HuH-7.5 (cell line): Measurements from ENCODE around the gene EXOSC9.

Experiments
- DNase-seq: peaks from one replicate; pipeline ENCODE4 v3.0.0; 2011; ENCODE audit warnings: low spot score

Gene EXOSC9

GRCh38 chr4:121789455-121789854 lies 11.7 kb upstream of the EXOSC9 start:
- DNase-seq, result no peak

DNA sequence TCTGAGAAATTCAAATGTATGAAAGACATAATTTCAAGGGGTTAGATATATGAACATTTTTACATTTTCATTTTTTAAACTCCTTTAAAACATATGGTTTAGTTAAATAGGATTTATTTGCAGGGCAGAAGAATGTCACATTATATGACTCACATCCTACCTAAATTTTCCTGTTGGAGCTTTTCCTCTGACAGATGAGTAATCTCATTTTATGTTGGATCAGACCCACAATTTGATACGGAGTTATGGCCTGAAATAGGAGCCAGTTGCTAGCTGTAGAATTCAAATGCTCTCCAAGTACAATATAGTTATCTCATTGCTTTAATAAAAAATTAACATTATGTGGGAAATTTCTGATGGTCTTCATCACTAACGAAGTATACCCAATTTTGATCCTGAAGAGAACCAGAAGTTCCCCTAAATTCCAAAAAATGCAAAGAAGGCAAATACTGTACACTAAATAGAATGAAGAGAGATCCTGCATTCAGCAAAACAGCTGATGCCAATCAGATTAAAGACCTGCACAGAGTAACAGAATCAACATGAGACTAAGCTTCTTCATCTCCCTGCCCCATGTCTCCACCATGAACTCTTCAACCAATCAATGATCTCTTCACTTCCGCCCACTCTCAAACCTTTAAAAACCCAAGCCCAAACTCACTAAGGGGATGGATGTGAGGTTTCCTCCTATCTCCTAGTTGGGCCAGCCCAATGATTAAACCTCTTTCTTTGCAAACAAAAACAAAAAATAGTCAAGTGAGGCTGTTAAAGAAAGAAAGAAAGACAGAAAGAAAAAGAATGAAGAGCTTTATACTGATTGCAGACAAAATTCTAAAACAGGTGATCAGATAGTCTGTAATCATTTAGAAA lies 10.9 kb upstream of the EXOSC9 start:
- no peak for DNase-seq

- DNase-seq, result no peak
Observed at GRCh38 chr4:121790976-121791375, 10.1 kb upstream of the EXOSC9 start.

DNA sequence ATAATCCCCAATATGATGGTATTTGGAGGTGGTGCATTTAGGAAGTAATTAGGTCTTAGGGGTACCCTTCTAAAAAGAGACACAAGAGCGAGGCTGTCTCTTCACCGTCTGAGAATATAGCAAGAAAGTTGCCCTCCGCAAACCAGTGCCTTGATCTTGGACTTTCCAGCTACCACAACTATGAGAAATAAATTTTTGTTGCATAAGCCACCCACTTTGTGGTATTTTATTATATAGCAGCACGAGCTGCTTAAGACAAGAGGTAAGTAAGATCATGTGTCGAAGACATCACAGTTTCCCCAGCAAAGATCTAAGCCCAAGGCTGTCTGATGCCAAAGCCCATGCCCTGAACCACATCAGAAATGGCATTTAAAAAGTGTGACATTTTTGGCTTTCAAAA lies 9.6 kb upstream of the EXOSC9 start:
- no peak for DNase-seq

DNA sequence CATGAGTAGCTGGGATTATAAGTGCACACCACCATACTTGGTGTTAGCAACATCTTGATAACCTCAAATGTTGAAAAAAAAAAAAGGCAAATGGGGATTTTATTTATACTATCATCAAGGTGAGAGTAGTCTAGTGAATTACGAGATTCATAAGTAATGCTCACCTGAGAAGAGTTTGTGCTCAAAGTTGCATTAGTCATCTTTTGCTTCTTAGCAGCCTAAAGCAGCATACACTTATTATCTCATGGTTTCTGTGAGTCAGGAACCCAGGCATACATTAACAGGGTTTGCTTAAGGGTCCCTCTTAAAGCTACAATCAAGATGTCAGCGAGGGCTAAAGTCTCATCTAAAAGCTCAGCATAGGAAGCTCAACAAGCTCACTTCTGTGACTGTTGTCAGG lies 8.2 kb upstream of the EXOSC9 start:
- DNase-seq, result no peak

- peak; percentile 14 for DNase-seq
Observed at GRCh38 chr4:121794505-121795188, 6.5 kb upstream of the EXOSC9 start.

DNA sequence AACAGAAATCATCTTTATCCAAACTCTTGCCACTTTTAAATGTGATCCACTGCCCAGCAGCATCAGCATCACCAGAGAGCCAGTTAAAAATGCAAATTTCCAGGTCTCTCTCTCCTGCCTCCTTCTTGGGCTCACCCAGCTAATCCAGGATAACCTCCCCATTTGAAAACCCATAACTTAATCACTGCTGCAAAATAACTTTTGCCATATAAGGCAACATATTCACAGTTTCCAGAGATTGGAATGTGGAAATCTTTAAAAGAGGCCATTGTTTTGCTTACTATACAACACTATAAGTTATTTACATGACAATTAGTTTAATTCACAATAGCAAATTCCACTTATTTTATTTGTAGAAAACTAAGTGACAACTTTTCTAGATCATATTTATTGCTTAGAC lies 4.8 kb upstream of the EXOSC9 start:
- no peak for DNase-seq

DNA sequence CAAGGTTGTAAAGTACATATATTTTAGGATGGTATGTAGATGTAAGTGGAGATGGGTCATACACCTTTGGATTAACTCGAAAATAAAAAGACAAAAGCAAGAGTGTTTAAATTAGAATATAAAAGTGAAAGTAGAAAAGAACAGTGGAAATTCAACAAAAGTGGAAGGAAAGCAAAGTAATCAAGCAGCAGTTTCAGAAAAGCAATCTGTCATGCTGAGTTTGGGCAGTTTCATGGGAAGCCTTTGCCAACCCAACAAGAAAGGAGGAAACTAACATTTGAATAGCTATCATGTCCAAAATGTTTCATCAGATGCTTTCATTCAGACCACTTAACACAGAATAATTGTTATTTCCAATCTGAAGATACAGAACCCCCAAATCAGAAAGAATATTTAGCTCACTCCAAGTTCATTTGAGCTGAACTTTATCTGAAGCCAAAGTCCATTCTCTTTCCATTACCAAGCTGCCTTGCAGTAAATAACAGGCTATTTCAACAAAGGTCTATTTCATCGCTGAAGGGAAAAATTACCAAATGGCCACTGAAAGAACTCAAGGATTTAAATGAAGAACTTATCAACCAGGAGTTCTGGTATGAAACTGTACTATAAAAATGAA lies 1.8 kb upstream of the EXOSC9 start:
- DNase-seq, result no peak

DNA sequence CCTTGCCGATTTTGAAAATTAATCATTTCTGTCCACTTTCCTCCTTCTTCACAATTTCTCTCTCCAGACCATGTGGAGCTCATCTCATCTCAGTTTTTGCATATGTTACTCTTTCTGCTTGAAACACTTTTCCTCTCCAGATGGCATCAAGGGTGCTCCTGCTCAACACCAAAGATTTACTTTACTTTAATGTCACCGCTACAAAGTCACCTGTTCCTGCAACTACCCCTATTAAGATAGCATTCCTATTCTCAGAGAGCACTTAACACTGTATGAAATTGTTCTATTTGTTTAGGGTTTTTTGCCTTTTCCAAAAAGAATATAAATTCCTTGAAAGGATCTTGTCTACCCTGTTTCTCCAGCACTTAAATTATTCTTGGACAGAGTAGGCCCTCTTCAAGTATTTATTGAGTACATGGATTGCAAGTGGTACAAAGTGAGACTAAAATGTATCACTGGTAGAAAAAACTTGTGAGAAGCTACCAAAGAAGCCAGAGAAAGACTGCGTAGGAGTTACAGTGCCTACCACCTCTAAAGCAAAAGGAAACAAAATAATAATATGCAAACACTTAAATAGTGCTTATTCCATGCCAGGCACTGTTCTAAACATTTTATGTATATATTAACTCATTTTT lies 1.1 kb upstream of the EXOSC9 start:
- DNase-seq, result no peak

- DNase-seq, result no peak
Observed at GRCh38 chr4:121800638-121800960, 524 bp upstream of the EXOSC9 start.

DNA sequence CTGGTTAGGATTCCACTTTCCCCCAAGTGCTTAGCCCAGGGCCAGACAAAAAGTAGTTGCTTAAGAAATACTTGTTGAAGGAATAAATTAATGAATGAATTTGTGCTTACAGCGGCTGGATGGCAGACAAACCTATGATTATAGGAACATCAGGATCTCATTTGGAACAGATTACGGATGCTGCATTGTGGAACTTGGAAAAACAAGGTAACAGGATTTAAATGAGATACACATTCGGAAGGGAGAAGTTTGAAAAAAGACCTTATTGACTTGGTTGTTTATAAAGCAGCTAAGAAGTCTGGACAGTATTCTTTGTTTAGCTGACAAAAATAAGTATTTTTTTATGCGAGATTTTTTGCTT lies 572 bp downstream of the EXOSC9 start:
- no peak for DNase-seq

DNA sequence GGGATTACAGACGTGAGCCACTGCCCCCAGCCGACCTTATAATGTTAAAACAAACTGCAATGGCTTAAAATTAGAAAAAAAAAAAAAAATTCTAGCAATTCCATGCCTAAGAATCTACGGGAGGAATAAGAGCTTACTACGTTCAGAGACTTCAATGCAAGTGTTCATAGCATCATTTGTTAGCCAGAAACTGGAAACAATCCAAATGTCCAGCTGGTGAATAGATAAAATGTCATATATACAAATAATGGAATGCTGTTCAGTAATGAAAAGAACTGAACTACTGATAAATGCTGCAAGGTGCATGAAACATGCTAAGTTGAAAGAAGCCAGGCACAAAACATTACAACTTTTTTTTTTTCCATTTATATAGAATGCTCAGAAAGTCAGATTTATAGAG lies 5.3 kb downstream of the EXOSC9 start:
- no peak for DNase-seq

DNA sequence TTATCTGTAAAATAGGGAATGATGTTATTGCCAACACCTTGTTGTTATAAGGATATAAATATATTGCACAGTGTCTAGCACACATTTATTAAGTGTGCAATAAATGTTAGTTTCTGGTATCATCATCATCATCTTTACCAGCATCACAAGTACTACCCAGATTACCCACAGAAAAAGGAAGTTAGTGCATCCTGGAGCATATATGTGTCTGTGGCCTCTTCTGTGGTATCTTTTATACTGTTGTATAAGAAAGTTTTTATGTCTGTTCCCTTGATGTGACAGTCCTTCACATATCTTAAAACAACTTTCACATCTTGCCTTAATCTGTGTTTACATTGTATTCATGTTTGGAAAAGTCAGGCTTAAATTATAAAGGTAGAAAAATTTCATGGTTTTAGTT lies 10.0 kb downstream of the EXOSC9 start:
- no peak for DNase-seq

DNA sequence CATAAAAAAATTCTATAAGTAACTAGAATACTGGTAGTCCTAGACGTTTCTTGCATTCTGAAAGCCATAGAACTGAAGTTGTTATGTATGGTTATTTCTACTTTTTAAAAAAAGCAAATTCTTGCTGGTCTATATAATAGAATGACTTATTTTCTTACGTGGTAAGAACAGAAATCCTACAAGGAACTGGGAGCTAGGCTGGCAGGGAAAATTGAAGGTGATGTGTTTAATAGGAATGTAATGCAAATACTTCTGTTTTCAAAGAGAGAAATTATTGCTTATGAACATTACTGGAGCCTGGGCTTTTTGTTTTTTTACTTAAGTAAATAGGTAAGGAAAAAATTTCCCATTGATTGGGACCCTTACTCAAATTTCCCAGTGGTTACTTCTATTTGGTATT lies 13.6 kb downstream of the EXOSC9 start:
- DNase-seq, result no peak

DNA sequence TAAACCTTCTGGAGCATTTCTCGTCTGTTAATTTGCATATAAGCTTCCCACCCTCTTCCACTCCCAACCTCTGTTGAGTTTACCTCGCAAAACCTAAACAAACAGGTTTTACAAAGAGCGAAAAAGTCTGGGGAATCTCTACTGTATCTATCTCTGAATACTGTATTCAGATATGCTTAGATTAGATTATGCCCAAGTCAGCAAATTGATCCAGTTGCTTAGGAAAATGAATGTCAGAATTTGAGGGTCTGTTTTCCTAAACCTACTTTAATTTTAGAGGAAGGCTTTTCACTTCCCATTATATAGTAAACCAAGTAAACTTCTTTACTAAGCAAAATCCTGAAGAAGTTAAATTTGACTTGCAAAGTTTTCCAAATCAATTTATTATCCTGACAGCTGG lies 15.9 kb downstream of the EXOSC9 start:
- DNase-seq, result no peak

DNA sequence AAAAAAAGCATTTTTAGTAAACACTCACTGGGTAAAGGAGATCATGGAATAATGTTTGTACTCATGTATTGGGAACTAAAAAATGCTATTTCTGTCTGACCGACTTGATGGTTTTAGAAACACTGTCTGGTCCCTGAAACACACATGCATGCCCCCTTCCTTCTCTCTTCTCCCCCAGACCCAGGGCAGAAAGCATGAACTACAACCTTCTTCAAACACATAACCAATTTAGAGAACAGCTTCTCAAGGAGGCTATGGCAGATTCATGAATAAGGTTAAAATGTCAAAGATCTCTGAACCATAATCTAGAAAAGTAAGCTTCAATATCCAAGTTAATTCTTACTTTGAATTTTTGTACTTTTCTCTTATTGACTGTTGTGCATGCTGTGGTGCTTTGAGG lies 16.6 kb downstream of the EXOSC9 start:
- DNase-seq, result no peak

DNA sequence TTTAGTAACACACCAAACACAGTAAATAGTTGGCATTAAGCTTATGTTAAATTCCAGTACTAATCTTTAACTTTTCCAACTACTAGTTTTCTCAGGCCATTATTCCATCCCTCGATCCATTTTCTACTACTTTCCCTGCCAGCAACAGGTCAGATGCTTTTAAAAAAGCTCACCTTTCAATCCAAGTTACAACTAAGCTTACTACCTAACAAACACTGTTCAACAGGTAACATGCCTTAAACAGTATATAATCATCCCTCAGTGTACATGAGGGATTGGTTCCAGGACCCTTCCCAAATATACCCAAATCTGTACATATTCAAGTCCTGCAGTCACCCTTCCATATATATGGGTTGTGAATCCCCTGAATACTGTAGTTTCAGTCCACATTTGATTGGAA lies 17.1 kb downstream of the EXOSC9 start:
- no peak for DNase-seq

- DNase-seq, result no peak
Observed at GRCh38 chr4:121819216-121819965, 18.3 kb downstream of the EXOSC9 start.

DNA sequence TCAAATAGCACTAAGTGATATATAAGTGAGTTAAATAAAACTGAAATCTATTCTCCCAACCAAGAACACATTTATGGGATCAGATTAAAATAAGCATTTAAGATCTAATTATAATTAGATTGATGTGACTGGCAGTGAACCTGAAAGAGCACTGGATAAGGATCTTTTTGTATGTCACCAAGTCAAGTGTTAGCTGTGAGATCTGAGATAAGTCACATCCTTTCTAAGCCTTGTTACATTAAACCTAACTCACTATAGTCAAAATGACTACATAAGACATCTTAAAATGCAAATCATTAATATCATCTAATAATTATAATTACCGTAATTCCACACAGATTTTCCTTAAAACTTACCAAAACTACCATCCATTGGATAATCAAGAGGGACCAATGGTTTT lies 20.9 kb downstream of the EXOSC9 start:
- DNase-seq, result no peak

GRCh38 chr4:121822796-121823504 lies 21.8 kb downstream of the EXOSC9 start:
- no peak for DNase-seq

- DNase-seq, result peak; percentile 43
Observed at GRCh38 chr4:121823505-121824170, 22.5 kb downstream of the EXOSC9 start, which contains the start of gene CCNA2. TSS of gene CCNA2 (minus strand) at chr4:121823883. CDS start at chr4:121823628, 255 bp downstream.
